Astrocyte of the spinal cord (primary cell): ENCODE measurements around the gene DNAH14.

ENCODE experiments used
- DNase-seq: peaks from one replicate; pipeline ENCODE4 v3.0.0; 2011; ENCODE audit warnings: low read depth, low spot score
- H3K4me3 ChIP-seq: 2 replicates; pipeline ENCODE4 v1.5.1; 2011; ENCODE audit warnings: low read depth, mild to moderate bottlenecking, low read length, moderate library complexity
- CTCF ChIP-seq: IDR thresholded peaks from 2 replicates; pipeline ENCODE4 v1.5.1; 2012; ENCODE audit warnings: low read depth, mild to moderate bottlenecking, low read length, inconsistent platforms
- in situ Hi-C: cut with HindIII; loops from 2 replicates; pipeline ENCODE4 v1.10.0; 2017; ENCODE audit warnings: low sequenced_read_pairs

The DNAH14 gene

GRCh38 chr1:225418598-225418997 is 489.1 kb downstream of the DNAH14 start:
- in situ Hi-C loops = no loop called here
- no peak for DNase-seq
- no peak for TF ChIP-seq CTCF
- H3K4me3 ChIP-seq = no peak overlapping the region

DNA sequence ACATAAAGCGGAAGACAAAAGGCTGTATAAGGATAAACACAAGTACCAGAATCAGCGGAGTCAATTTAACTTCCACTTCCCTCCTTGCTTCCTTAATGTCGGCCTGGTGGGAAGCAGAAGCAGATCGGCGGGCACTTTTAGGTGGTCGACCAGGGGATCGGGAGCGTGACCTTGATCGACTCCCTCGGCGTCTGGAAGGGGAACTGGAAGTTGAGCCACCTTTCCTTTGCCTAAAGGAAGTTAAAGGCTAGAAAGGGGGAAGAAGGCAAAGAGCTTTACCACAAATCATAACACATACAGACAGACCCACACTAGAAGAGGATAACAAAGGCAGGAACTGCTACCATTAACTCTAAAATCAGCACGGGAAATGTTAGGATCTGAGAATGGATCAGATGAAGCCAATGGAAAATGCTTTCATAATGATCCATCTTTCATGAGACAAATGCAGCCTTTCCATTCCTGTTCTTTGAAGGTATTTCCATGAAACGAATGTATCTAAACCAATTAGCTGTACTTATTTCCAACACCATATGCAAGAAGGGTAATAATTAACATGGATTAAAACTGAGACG is 492.6 kb downstream of the DNAH14 start:
- DNase-seq = no peak
- in situ Hi-C loops = no loop called here
- H3K4me3 ChIP-seq = no peak overlapping the region

DNA sequence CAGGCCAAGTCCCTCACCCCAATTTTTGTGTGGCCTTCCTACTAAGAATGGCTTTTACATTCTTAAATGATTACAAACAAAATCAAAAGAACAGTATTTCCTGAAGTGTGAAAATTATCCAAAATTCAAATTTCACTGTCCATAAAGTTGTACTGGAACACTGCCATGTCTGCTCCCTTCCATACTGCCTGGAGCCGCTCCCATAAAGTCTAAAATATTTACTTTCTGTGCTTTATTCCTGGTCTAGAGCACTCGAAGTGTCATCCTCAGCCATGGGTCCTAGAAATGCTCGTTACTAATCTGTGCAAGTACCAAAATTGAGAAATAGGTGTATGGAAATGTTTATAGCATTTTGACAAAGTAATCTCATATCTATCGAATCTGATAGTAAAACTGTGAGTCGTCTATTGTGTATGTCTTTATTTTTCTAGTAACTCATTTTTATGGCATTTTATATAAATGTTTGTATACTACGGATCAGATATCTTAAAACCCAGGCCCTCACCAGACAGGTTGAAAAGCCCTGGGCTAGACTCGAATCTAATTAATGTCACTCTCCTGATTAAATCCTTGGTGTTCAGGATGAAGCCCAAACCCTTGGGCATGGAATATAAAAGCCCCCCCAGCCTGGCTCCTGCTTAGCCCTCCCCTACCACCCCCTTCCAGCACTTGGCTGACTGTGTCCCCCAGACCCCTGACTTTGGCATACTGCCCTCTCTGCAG is 493.5 kb downstream of the DNAH14 start:
- H3K4me3 ChIP-seq = no peak overlapping the region
- in situ Hi-C loops = no loop called here
- TF ChIP-seq CTCF = no peak
- DNase-seq = no peak

More for the DNA sequence above, 492.6 kb downstream of the DNAH14 start:
- TF ChIP-seq CTCF = no peak

DNA sequence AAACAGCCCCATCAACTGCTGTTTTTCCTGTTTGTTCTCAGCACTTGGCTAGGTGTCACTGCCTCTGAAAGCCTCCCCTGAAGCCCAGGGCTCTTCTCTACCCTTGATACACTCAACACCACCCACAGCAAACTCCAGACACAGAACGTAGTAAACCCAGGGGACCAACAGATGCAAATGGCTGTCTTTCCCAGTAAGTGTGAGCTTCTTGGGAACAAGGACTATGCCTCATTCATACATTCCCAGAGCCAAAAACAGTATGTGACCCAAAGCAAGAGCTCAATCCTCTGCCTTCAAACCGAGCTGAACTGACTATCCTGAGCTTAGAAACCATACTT is 494.0 kb downstream of the DNAH14 start:
- DNase-seq = no peak
- no peak overlapping the region for H3K4me3 ChIP-seq
- TF ChIP-seq CTCF = no peak
- in situ Hi-C loops = no loop called here

DNA sequence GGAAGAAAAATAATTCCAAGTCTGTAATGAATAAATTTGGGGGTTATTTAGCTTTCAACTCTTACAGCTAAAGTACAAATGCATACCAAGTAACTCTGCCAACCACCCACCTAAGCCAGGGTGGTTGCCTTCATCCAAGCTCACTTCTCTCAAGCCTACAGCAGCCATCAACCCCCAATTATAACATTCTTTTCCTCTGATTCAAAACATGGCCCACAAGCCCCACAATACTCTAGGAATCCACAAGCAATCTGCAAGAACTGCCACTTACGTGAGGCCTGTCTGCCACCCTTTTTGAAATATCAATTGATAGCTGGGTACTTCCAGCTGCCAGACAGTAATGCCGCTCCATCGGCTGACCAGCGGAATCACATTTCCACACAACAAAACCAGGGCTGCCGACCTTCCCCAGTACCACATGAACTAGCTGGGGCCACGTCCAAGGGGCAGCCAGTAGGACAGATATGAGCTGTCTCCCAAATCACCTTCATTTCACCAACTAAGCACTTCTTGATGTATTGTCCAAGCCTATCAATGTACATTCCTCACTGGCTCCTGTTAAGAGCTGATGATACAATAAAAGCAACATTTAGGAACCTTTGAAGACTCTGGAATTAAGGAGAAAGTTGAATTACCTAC is 495.2 kb downstream of the DNAH14 start:
- H3K4me3 ChIP-seq = no peak overlapping the region
- in situ Hi-C loops = no loop called here
- no peak for TF ChIP-seq CTCF
- peak; percentile 49 for DNase-seq

DNA sequence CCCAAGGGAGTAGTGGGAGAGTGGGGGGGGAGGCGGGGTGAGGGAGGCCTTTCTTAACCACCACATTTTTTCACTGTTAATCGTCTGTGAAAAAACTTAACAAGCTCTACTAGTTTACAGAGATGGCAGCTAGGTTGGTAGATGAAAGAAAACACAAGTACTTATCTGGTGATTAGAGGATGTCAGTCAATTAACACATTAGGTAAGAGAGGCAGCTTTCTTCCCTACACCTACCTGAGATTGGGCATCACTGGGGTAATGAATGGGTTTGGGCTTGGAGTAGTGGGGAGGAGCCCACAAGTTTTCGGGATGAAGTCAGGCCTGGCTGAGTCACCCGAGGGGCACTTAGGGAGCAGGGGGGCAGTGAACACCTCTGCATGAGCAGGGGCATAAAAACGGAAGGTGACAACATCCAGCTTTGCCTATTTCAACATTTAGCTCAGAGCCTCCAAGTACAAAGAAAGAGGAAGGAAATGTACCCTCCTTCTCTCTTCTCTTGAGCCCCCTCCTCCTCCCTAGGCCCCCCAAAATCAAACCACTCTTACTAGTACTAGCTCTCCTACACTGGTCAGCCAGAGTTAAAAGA is 495.8 kb downstream of the DNAH14 start:
- DNase-seq = no peak
- H3K4me3 ChIP-seq = no peak overlapping the region
- TF ChIP-seq CTCF = no peak
- in situ Hi-C loops = no loop called here
